CD4-positive, alpha-beta T cell treated with Interleukin-6 at 100 ng/mL for 8 hours (primary cell): ENCODE data around the gene SLC8A3.

ENCODE experiments used
- DNase-seq: peaks from one replicate; pipeline ENCODE4 v3.0.0-alpha.2; 2020; ENCODE audit warnings: mixed read lengths, low spot score

SLC8A3 gene

DNA sequence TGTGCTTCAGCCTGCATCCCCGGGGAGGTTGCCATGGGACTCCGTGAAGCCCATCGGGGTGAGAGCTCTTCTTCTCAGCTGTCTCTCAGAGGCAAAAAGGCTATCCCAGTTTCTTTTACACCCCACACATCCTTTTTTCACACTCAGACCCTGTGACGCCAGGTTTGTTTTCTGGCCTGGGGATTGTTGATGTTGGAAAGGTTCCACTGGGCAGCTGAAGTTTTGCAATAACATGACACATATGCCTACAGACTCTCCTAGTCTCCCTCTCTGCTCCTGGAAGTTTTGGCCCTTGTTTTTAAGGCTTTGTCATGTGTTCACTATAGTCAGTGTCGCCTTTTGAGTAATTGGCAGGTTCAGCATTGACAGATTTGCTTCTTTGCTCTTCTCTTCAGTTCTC lies 190.9 kb downstream of the SLC8A3 start:
- DNase-seq = no peak

- DNase-seq = no peak
Measured at GRCh38 chr14:69996216-69996615, 192.5 kb downstream of the SLC8A3 start.
